RWPE1 (cell line): ENCODE results near the gene SH3PXD2A.

ENCODE experiments used
- CTCF ChIA-PET: fragments of 350-600 bp; sonication (Branson Sonifier 250); formaldehyde crosslinking; extraction: SDS; loops from one replicate; lab custom pipeline; 2021; lab: Yijun Ruan, JAX
- POLR2A ChIA-PET: fragments of 400-600 bp; formaldehyde crosslinking; extraction: SDS; loops from one replicate; lab custom pipeline; 2020; ENCODE audit warnings: antibody characterized with exemption; ENCODE audit not compliant: low non-redundant PET; lab: Yijun Ruan, JAX
- DNase-seq: peaks from one replicate; pipeline ENCODE4 v3.0.0; 2012; ENCODE audit warnings: low spot score
- H3K27ac ChIP-seq: fragments of 450-650 bp; 2 replicates; pipeline ENCODE4 v1.5.1; 2017
- TF ChIP-seq, protein P1 (sequence below): fragments of 450-650 bp; conservative IDR thresholded peaks from 2 replicates; pipeline ENCODE4 v1.5.1; 2017; ENCODE audit warnings: low read depth, mild to moderate bottlenecking

Gene SH3PXD2A

DNA sequence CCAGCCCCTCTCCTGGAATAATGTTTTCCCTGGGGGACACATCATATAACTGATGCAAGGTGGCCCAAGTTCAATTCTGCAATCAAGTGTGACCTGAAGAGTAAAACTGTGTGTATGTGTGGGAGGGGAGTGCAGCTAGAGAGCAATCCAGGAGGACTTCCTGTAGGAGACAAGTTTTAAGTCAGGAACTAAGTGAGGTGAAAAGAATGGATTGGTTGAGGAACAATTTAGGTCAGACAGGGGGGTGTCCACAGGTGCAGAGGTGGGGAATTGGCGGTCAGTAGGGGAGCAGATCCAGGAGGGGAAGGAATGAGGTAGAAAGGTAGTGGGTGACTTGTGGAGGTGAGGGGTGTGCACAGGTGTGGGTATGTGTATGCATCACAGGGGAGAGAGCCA, 279.3 kb downstream of the SH3PXD2A start:
- DNase-seq, result no peak
- POLR2A ChIA-PET, result no interaction called here
- no peak overlapping the region for H3K27ac ChIP-seq
- CTCF ChIA-PET, result no interaction called here
- TF ChIP-seq, protein P1, sequence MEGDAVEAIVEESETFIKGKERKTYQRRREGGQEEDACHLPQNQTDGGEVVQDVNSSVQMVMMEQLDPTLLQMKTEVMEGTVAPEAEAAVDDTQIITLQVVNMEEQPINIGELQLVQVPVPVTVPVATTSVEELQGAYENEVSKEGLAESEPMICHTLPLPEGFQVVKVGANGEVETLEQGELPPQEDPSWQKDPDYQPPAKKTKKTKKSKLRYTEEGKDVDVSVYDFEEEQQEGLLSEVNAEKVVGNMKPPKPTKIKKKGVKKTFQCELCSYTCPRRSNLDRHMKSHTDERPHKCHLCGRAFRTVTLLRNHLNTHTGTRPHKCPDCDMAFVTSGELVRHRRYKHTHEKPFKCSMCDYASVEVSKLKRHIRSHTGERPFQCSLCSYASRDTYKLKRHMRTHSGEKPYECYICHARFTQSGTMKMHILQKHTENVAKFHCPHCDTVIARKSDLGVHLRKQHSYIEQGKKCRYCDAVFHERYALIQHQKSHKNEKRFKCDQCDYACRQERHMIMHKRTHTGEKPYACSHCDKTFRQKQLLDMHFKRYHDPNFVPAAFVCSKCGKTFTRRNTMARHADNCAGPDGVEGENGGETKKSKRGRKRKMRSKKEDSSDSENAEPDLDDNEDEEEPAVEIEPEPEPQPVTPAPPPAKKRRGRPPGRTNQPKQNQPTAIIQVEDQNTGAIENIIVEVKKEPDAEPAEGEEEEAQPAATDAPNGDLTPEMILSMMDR, result no peak

DNA sequence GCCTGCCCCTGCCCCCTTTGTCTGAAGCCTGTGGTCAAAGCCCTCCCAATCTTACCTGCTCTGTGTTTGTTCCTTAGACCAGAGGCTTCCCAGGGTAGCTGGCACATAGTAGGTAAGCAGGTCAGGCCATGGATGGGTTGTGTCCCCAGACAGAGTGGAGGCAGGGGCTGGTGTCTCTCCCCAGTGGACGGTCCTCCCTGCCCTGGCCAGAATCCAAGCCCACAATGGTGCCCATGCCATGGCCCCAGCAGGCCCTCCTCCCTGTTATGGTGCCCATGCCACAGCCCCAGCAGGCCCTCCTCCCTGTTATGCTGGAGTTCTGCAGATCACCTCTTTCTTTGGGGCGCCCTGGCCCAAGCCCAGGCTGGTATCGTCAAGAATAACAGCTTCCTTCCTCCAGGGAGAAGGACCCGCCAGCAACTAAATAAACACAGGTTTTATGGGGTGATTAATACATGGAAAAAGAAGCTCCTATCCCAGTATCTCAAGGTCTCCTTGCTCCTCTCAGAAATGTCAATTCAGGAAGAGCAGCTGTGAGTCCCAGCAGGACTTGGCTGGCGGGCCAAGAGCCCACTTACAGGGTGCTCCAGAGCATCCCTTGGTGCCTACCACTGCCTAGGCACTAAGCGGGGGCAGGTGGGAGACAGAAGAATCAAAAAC, 279.8 kb downstream of the SH3PXD2A start:
- no peak overlapping the region for H3K27ac ChIP-seq
- ChIA-PET CTCF (no interaction called here), POLR2A (no interaction called here)
- DNase-seq, result no peak
- TF ChIP-seq, protein P1, result no peak

DNA sequence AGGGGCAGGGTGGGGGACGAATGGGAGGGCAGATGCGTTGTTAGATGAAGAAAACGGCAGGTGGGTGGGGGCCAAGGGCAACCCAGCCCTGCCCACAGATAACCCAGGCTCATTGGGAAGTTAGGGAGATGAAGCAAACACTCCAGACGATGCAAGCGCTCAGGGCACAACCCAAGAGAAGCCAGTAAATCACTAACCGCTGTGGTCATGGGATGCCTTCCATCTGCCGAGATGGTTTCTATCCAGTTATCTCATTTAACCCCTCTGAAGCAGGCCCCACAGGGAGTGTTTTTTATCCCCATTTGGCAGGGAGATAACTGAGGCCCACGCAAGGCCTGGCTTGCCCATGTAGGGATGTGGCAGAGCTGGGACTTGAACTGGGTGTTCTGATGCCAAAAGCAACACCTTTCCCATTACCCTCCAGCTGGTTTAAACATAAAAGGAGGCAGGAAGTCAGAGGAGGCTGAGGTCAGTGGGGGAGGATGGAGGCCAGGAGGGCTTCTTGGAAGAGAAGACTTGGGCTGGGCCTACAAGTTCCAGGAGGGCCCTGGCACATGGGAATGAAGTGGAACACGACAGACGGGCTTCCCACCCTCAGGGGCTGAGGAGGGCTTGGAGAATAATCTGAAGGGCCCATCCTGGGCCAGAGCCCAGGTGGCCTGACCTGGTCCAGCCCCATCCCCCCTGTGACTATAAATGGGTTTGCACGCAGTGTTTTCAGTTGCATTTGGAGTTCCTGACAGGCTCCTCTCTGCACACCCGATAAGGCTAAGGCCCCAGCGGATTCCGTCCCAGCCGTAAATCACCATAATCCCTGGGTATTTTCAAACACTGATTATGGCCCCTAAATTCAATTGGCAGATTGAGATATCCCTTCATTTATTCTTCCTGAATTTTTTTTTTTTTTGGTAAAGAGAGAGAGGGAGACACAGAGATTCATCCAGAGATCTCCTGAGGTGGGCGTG, 281.0 kb downstream of the SH3PXD2A start:
- TF ChIP-seq, protein P1, result no peak
- H3K27ac ChIP-seq, result no peak overlapping the region
- DNase-seq, result no peak
- POLR2A ChIA-PET, result no interaction called here
- CTCF ChIA-PET, result no interaction called here

DNA sequence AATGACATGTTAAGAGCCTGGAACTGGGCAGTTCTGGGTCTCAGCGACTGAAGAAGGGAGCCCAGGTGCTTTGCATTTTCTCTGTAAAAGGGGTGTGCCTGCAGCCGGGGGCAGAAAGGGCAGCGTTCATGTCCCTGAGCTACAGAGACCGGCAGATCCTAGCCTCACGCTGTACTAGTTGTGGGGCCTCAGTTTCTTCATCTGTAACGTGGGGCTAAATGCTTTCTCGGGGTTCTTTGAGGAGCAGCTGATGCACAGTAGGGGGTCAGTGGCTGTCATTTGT, 282.2 kb downstream of the SH3PXD2A start:
- TF ChIP-seq, protein P1, result no peak
- POLR2A ChIA-PET, result no interaction called here
- CTCF ChIA-PET, result interaction anchor here (0.6 to 0.7 kb wide), 2 partner anchors 28 to 327 kb away, joined by 3 read pairs; no protein-coding TSS in a partner anchor
- no peak for DNase-seq
- no peak overlapping the region for H3K27ac ChIP-seq

DNA sequence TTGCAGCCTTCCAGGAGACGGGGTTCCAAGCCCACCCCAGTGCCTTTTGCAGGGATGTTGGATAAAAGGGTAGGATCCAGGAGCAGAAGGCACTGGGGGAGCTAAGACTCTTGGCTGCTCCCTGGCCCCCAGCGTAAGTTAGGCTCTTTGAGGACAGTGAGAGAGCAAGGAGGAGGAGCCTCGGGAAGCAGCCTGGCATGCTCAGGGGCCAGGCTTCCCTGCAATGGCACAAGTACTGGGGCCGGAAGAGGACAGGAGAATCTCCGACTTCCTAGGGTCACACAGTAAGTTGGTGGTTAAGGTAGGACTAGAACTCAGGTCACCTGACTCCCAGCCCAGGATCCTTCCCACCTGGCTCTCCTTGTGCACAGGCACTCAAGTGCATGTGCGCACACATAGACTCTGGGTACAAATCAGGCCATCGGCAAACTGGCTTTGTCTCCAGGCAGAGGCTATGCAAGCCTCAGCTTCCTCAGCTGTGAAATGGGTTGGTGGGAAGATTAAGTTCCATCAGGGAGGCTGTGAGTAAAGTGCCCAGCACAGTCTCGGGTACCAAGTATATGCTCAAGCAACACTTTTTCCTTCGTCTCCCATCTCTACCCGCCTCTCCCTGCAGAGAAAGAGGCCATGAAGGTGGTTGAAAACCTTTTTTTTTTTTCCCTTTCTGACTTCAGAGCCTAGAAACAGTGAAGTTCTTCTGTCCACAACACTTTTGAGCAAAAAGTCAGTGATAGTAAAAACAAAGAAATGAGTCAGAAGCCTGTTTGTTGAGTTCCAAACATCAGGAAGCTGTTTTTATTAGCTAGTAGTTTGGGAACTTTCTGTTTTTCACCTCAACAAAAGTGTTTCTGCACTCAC, 282.8 kb downstream of the SH3PXD2A start:
- H3K27ac ChIP-seq, result no peak overlapping the region
- POLR2A ChIA-PET, result no interaction called here
- DNase-seq, result no peak
- TF ChIP-seq, protein P1, result no peak
- CTCF ChIA-PET, result interaction anchor here (0.6 to 0.7 kb wide), 3 partner anchors 20 to 328 kb away, joined by 3 read pairs; no protein-coding TSS in a partner anchor

DNA sequence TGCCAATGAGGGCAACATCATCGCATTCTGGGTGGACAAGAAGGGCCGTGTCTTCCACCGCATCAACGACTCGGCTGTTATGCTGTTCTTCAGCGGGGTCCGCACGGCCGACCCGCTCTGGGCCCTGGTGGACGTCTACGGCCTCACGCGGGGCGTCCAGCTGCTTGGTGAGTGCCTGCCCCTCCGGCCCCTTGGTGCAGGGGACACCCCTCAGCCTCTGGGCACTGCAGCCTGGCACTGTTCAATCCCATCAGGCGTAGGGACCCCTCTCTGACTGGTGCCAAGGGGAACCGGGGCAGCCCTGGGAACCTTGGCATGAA, 283.8 kb downstream of the SH3PXD2A start:
- ChIA-PET CTCF (interaction anchor here (0.6 kb wide), 1 partner anchor 21 kb away, joined by 3 read pairs; no protein-coding TSS in a partner anchor), POLR2A (no interaction called here)
- no peak for DNase-seq
- TF ChIP-seq, protein P1, result no peak
- H3K27ac ChIP-seq, result no peak overlapping the region
